Osteocyte (in vitro differentiated cells): ENCODE results near the gene DNAJB6. TPM values are rescaled to one million over a fixed set of nuclear protein-coding genes. Genes with fewer than 3 reads are reported as not detected.

ENCODE experiments used
- DNase-seq: peaks from one replicate; pipeline ENCODE4 v3.0.0; 2021; ENCODE audit warnings: mixed read lengths; ENCODE audit not compliant: unreplicated experiment; ENCODE audit errors: extremely low spot score
- H3K27ac Mint-ChIP-seq: one replicate; pipeline ENCODE4 v1.8.0; 2021; ENCODE audit warnings: mild to moderate bottlenecking, mixed read lengths; ENCODE audit not compliant: unreplicated experiment
- H3K27me3 Mint-ChIP-seq: one replicate; pipeline ENCODE4 v1.8.0; 2021; ENCODE audit warnings: mixed read lengths; ENCODE audit not compliant: unreplicated experiment
- H3K36me3 Mint-ChIP-seq: one replicate; pipeline ENCODE4 v1.8.0; 2021; ENCODE audit warnings: mixed read lengths; ENCODE audit not compliant: unreplicated experiment
- H3K4me1 Mint-ChIP-seq: one replicate; pipeline ENCODE4 v1.8.0; 2021; ENCODE audit warnings: mixed read lengths; ENCODE audit not compliant: unreplicated experiment
- H3K4me3 Mint-ChIP-seq: one replicate; pipeline ENCODE4 v1.8.0; 2021; ENCODE audit warnings: mild to moderate bottlenecking, moderate library complexity, mixed read lengths; ENCODE audit not compliant: unreplicated experiment
- H3K9me3 Mint-ChIP-seq: one replicate; pipeline ENCODE4 v1.8.0; 2021; ENCODE audit warnings: mixed read lengths; ENCODE audit not compliant: unreplicated experiment
- total RNA-seq: library from RNA; stranded (reverse); gene quantifications from 2 replicates; pipeline ENCODE4 v1.2.1, GENCODE V29; 2021
- TF ChIP-seq, protein P1 (sequence below): fragments of 200-600 bp; sonication (generic); IDR thresholded peaks from 2 replicates; pipeline ENCODE4 v1.5.0; 2021; ENCODE audit warnings: antibody characterized with exemption, mild to moderate bottlenecking, moderate library complexity

Gene DNAJB6
- total RNA-seq, 1 donor from 2014 or later: 112 TPM

DNA sequence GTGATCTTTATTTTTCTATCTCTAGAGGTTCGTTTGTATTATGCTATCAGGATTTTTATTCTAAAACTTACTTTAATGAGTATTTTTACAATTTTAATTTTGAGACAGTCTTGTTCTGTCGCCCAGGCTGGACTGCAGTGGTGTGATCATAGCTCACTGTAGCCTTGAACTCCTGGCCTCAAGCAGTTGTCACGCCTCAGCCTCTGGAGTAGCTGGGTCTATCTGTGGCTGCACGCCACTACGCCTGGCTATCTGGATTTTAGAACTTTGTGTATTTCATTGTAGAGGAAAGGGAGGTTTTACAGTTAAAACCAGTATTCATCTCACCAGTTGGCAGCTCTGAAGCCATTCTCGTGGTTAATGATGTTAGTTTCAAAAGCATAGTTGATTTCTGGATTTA is 25.9 kb downstream of the DNAJB6 start:
- Mint-ChIP-seq H3K9me3 (no peaks in the 10 kb centered on the region), H3K4me1 (peaks cover 10% of the 10 kb centered on the region), H3K27me3 (no peaks in the 10 kb centered on the region), H3K36me3 (peaks cover 46% of the 10 kb centered on the region), H3K4me3 (no peak overlapping the region), H3K27ac (no peak overlapping the region)
- TF ChIP-seq, protein P1, sequence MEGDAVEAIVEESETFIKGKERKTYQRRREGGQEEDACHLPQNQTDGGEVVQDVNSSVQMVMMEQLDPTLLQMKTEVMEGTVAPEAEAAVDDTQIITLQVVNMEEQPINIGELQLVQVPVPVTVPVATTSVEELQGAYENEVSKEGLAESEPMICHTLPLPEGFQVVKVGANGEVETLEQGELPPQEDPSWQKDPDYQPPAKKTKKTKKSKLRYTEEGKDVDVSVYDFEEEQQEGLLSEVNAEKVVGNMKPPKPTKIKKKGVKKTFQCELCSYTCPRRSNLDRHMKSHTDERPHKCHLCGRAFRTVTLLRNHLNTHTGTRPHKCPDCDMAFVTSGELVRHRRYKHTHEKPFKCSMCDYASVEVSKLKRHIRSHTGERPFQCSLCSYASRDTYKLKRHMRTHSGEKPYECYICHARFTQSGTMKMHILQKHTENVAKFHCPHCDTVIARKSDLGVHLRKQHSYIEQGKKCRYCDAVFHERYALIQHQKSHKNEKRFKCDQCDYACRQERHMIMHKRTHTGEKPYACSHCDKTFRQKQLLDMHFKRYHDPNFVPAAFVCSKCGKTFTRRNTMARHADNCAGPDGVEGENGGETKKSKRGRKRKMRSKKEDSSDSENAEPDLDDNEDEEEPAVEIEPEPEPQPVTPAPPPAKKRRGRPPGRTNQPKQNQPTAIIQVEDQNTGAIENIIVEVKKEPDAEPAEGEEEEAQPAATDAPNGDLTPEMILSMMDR: no peak
- no peak for DNase-seq

DNA sequence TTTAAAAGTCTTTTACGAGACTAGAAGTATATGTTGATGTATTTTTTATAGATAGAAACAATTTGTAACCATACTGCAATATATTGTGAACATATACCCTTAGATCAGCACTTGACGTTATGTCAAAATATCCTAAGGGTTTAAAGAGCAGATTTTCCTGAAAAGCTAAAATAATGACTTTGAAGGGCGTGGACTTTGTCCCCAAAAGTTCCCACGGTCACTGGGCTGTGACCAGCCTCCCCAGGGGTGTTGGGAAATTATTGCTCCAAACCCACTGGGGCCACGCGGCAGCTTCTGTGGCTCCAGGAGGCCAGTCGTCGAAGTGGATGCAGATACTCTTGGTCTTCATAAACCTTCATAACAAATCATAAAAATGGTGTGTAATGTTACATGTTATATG is 29.9 kb downstream of the DNAJB6 start:
- TF ChIP-seq, protein P1: no peak
- H3K4me1 Mint-ChIP-seq: peaks cover 10% of the 10 kb centered on the region
- no peaks in the 10 kb centered on the region for H3K9me3 Mint-ChIP-seq
- H3K27me3 Mint-ChIP-seq: no peaks in the 10 kb centered on the region
- H3K4me3 Mint-ChIP-seq: no peak overlapping the region
- peaks cover 55% of the 10 kb centered on the region for H3K36me3 Mint-ChIP-seq
- H3K27ac Mint-ChIP-seq: no peak overlapping the region
- DNase-seq: no peak

DNA sequence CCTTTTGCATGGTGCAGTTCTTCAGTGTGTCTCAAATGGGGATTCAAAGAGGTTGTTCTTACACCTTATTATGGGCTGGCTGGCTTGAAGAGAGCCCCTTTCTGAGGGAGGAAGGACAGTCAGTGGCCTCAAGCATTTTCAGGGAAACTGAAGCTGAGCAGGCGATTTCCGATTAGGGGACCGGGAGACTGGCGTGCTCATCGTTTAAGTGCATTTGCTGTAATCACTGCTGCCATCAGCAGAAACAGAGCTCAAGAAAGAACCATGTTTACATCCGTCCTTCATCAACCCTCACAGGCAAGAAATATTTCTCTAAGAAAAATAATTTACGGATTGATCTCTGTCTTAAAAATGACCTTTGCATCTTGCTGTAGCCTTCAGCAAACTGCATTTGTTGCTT is 32.2 kb downstream of the DNAJB6 start:
- H3K27me3 Mint-ChIP-seq: no peaks in the 10 kb centered on the region
- peaks cover 6% of the 10 kb centered on the region for H3K4me1 Mint-ChIP-seq
- H3K36me3 Mint-ChIP-seq: peaks cover 57% of the 10 kb centered on the region
- TF ChIP-seq, protein P1: no peak
- DNase-seq: no peak
- no peak overlapping the region for H3K4me3 Mint-ChIP-seq
- no peaks in the 10 kb centered on the region for H3K9me3 Mint-ChIP-seq
- no peak overlapping the region for H3K27ac Mint-ChIP-seq

DNA sequence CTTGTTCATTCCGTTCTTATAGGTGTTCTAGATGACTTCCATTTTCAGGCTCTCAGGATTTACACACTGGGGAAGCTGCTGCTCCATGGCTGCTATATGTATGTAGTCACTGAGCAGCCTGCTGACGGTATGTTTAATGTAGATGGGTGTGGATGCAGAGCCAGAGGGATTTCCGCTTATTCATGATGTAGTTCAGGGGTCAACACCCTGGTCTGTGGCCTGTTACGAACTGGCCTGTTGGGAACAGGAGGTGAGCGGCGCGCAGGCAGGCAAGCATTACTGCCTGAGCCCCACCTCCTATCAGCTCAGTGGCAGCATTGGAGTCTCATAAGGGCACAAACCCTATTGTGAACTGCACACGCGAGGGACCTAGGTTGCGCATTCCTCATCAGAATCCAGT is 33.9 kb downstream of the DNAJB6 start:
- peaks cover 7% of the 10 kb centered on the region for H3K4me1 Mint-ChIP-seq
- no peaks in the 10 kb centered on the region for H3K27me3 Mint-ChIP-seq
- no peak overlapping the region for H3K4me3 Mint-ChIP-seq
- H3K9me3 Mint-ChIP-seq: no peaks in the 10 kb centered on the region
- TF ChIP-seq, protein P1: no peak
- no peak for DNase-seq
- no peak overlapping the region for H3K27ac Mint-ChIP-seq
- H3K36me3 Mint-ChIP-seq: peaks cover 47% of the 10 kb centered on the region

DNA sequence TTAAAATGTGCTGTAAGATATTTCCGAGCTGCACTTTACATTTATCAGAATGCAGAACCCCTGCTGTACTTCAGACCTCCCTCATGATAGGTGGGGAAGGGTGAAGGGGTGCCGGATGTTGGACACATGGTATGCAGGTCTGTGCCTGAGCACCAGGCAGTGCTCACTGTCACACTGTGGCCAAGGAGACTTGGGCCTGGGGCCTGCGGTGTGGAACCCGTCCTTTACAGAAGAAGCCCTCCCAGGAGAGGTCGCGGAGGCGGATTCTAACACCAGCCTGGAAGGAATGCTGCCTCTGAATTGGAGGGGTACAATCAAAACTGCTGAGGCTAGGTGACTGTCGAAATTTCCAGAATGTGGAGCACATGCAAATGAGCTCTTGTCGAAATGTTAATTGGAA is 34.5 kb downstream of the DNAJB6 start:
- TF ChIP-seq, protein P1: no peak
- H3K9me3 Mint-ChIP-seq: no peaks in the 10 kb centered on the region
- no peaks in the 10 kb centered on the region for H3K27me3 Mint-ChIP-seq
- no peak for DNase-seq
- H3K4me3 Mint-ChIP-seq: no peak overlapping the region
- H3K4me1 Mint-ChIP-seq: peaks cover 12% of the 10 kb centered on the region
- H3K27ac Mint-ChIP-seq: no peak overlapping the region
- H3K36me3 Mint-ChIP-seq: peaks cover 44% of the 10 kb centered on the region
